Body of pancreas (tissue), 4 donors: ENCODE results near the gene RAP2B.

Source experiments
- POLR2A ChIP-seq, 3 donors: fragments of 450-650 bp; IDR thresholded peaks; one replicate each; pipeline ENCODE4 v1.6.1; 2016; ENCODE audit warnings: antibody characterized with exemption in 3 of 3, mild to moderate bottlenecking in 2 of 3
- TF ChIP-seq, protein P1 (sequence below), 7 experiments: fragments of 450-650 bp in 4 of 7; fragments of 200-600 bp in 3 of 7; sonication (generic) in 3 of 7; IDR thresholded peaks; one replicate each; pipeline ENCODE4 v1.5.1; 2016 to 2019; ENCODE audit warnings: antibody characterized with exemption in 7 of 7

DNA sequence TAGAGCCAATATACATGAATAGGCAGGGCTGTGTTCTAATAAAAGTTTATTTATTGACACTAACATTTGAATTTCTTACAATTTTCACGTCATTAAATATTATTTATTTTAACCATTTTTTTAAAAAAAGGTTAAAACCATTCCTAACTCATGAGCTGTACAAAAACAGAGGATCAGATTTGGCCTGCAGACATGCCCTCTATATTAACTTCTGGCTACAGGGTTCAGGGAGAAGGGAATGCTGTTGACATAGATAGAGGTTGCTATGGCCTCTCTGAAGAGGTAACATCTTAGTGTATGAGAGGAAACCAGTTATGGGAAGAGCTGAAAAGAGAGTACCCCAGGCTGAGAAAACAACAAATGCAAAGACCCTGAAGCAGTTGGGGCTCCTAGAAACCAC is 19.1 kb upstream of the RAP2B start:
- TF ChIP-seq, protein P1, sequence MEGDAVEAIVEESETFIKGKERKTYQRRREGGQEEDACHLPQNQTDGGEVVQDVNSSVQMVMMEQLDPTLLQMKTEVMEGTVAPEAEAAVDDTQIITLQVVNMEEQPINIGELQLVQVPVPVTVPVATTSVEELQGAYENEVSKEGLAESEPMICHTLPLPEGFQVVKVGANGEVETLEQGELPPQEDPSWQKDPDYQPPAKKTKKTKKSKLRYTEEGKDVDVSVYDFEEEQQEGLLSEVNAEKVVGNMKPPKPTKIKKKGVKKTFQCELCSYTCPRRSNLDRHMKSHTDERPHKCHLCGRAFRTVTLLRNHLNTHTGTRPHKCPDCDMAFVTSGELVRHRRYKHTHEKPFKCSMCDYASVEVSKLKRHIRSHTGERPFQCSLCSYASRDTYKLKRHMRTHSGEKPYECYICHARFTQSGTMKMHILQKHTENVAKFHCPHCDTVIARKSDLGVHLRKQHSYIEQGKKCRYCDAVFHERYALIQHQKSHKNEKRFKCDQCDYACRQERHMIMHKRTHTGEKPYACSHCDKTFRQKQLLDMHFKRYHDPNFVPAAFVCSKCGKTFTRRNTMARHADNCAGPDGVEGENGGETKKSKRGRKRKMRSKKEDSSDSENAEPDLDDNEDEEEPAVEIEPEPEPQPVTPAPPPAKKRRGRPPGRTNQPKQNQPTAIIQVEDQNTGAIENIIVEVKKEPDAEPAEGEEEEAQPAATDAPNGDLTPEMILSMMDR (IDR thresholded peaks at IDR 0.05) = no peak
- no peak for TF ChIP-seq POLR2A (IDR thresholded peaks at IDR 0.05)
